ENCODE measurements around the gene DNAI4.

DNA sequence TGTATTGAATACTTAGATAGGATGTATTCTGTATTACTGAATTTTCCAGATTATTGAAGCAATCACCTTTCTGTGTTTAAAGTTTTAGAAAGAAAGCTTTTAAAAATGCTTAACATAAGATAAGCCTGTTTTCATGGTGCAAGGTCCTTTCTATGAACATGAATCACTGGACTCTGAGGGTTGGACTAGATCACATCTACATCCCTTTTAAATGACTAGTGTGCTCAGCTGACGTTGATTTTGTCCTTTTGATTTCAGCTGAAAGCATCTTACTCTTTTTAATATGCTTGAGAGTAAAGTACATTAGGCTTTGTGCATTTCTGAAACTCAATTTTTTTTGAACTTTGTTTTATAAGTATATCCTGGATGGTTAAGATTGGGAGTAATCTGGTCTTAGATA lies 16.3 kb upstream of the DNAI4 start:
- TF ChIP-seq EZH2phosphoT487 (IDR thresholded peaks at IDR 0.05; ENCODE audit: insufficient read depth, low read depth): no peak
- no peak for TF ChIP-seq EZH2 (IDR thresholded peaks at IDR 0.05; ENCODE audit: insufficient read depth, poor library complexity, severe bottlenecking)
